Measurements from ENCODE around the gene PDSS2.
A peak's percentile ranks its signal among the peaks of the same experiment; 100 is the strongest.
"Not testable (repeated sequence)": the region's sequence is repeated elsewhere in the genome, so short reads cannot be mapped to it uniquely, and the experiment has no call there.

The PDSS2 gene

DNA sequence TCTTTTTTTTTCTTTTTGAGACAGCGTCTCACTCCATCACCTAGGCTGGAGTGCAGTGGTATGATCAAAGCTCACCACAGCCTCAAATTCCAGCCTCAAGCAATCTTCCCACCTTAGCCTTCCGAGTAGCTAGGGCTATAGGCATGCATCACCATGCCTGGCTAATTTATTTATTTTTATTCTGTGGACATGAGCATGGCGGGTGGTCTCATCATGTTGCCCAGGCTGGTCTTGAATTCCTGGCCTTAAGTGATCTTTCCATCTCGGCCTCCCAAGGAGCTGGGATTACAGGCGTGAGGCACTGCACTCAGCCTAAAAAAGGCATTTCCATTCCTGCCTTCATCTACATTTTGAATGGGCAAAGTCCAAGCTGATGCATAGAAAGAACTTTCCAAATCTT lies 287.9 kb downstream of the PDSS2 start:
- no peak for DNase-seq (ENCODE audit: low read depth in 2 of 2)

DNA sequence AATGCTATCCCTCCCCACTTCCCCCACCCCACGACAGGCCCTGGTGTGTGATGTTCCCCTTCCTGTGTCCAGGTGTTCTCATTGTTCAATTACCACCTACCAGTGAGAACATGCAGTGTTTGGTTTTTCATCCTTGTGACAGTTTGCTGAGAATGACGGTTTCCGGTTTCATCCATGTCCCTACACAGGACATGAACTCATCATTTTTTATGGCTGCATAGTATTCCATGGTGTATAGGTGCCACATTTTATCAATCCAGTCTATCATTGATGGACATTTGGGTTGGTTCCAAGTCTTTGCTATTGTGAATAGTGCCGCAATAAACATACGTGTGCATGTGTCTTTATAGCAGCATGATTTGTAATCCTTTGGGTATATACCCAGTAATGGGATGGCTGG lies 295.1 kb downstream of the PDSS2 start:
- not testable (repeated sequence) for DNase-seq (ENCODE audit: low read depth in 2 of 2)

GRCh38 chr6:107161521-107161920 lies 297.8 kb downstream of the PDSS2 start:
- DNase-seq (ENCODE audit: low read depth in 2 of 2): no peak

- DNase-seq (ENCODE audit: low read depth in 2 of 2): no peak
Observed at GRCh38 chr6:107156617-107157016, 302.7 kb downstream of the PDSS2 start.

DNA sequence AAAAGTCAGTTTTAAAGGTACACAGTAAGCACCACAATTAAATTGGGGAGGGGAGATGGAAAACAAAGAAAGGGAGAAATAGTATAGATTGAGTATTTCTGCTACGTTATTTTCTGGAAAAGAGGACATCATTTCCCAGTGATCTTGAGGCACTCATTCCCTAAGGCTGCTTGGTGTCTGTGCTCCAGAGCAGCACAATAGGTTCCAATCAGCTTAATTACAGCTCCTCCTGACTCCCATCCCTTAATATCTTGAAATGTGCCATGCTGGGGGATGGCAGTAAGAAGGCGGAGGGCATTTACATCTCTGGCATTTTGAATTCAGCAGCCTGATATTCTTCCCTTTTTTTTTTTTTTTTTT lies 304.6 kb downstream of the PDSS2 start:
- no peak for DNase-seq (ENCODE audit: low read depth in 2 of 2)

- DNase-seq (ENCODE audit: low read depth in 2 of 2): no peak
Observed at GRCh38 chr6:107154131-107154800, 305.1 kb downstream of the PDSS2 start.

- DNase-seq (ENCODE audit: low read depth in 2 of 2): no peak
Observed at GRCh38 chr6:107152638-107153430, 306.5 kb downstream of the PDSS2 start.

GRCh38 chr6:107144666-107145065 lies 314.7 kb downstream of the PDSS2 start:
- no peak for DNase-seq (ENCODE audit: low read depth in 2 of 2)

GRCh38 chr6:107144014-107144413 lies 315.4 kb downstream of the PDSS2 start:
- DNase-seq (ENCODE audit: low read depth in 2 of 2): no peak

GRCh38 chr6:107140581-107140980 lies 318.8 kb downstream of the PDSS2 start:
- DNase-seq (ENCODE audit: low read depth in 2 of 2): no peak

- DNase-seq (ENCODE audit: low read depth in 2 of 2): not testable (repeated sequence)
Observed at GRCh38 chr6:107136324-107136723, 323.0 kb downstream of the PDSS2 start.

DNA sequence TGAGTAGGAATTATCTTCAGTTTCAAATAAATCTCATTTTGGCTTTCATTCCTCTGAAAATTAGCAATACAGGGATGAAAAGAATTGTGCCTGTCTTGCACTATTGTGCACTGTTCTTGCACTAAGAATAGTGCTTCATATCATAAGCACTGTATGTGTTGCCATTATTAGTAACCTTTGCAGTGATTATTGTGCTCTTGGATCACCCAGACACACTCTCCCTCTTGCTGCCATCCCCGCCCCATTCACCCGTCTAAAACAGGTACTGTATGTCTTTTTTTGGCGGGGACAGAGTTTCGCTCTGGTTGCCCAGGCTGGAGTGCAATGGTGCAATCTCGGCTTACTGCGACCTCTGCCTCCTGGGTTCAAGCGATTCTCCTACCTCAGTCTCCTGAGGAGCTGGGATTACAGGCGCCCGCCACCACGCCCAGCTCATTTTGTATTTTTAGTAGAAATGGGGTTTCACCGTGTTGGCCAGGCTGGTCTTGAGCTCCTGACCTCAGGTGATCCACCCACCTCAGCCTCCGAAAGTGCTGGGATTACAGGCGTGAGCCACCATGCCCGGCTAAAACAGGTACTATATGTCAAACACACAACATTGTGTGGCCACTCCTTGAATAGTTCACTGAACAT lies 324.2 kb downstream of the PDSS2 start:
- not testable (repeated sequence) for DNase-seq (ENCODE audit: low read depth in 2 of 2)

- DNase-seq (ENCODE audit: low read depth in 2 of 2): peak in 1 of 2 experiments; percentile 12
Observed at GRCh38 chr6:107132330-107132954, 326.9 kb downstream of the PDSS2 start.

DNA sequence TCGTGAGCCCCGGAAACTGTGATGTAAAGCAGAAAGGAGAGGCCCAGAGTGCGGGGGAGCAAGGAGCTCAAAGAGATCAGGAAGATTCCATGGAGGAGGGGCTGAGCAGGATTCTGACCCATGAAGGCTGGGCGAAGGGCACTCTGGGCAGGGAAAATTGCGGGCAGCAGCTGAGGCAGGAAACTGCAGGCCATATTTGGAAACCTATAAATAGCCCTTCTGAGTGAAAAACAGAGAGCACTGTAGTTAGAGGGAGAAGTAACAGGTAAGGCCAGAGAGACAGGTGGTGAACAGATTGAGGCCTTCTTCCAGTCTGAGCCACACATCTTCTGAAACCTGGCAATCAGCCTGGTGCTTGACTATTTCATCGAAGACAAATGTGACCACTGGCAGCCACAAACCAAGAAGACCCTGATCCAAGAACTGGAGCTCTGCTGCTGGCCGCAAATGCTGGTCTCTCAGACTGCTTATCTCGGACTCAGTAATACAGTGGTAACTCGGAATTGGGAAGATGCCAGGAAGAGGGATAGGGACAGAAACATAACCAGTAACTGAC lies 329.9 kb downstream of the PDSS2 start:
- DNase-seq (ENCODE audit: low read depth in 2 of 2): no peak

DNA sequence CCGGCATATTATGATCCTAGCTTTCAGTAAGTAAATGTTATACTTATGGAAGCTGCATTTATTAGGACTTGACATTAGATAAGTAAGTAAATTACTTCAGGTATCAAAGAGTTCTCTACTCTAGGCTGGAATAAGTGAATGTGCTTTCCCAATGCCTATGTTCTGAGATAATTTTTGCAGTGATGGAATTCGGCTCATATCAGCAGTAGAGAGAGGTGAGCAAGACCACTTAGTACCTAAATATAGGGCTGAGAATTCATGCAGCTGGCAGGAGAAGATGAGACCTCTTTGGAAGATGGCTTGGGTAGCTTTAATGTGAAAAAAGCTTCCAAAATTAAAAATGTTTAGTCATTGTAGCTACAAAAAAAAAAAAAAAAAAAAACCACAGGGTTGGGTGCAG lies 330.8 kb downstream of the PDSS2 start:
- no peak for DNase-seq (ENCODE audit: low read depth in 2 of 2)

DNA sequence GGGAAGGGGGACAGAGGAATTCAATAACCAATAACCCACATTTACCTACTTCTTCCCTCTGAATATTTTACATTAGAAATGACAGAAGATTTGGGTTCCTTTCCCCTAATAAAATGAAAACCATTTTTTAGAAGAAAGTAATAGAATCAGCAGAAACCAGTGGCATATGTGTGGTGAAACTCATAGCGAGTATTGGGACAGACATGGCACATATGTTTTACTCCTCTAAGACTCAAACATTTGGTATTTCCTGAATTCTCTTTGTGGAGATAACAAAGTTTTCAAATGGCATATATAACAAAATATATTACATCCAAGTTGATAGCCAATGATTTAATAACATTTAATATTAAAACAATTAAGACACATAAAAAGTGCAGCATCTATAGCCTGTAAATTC lies 331.2 kb downstream of the PDSS2 start:
- no peak for DNase-seq (ENCODE audit: low read depth in 2 of 2)

DNA sequence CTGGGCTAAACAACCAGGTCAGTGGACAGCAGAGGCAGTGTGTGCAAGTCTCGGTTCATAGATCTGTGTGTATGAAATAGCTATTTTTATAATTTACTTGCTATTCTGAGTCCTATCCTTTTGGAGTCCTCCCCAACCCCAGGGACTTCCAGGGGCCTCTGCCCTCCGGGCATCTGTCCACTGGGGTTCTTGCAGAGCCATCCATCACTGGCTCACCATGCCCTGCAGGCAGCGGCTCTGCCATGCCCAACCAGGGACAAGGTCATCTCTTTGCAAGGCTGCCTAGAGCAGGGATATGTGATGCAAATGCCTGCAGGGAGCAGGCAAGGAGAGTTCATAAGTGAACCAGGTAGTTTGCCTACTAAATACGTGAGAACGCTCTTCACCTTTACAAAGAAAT lies 333.6 kb downstream of the PDSS2 start:
- DNase-seq (ENCODE audit: low read depth in 2 of 2): no peak

GRCh38 chr6:107124934-107125348 lies 334.4 kb downstream of the PDSS2 start:
- DNase-seq (ENCODE audit: low read depth in 2 of 2): no peak

- DNase-seq (ENCODE audit: low read depth in 2 of 2): no peak
Observed at GRCh38 chr6:107123501-107123900, 335.9 kb downstream of the PDSS2 start.

- DNase-seq (ENCODE audit: low read depth in 2 of 2): no peak
Observed at GRCh38 chr6:107122748-107123147, 336.6 kb downstream of the PDSS2 start.

DNA sequence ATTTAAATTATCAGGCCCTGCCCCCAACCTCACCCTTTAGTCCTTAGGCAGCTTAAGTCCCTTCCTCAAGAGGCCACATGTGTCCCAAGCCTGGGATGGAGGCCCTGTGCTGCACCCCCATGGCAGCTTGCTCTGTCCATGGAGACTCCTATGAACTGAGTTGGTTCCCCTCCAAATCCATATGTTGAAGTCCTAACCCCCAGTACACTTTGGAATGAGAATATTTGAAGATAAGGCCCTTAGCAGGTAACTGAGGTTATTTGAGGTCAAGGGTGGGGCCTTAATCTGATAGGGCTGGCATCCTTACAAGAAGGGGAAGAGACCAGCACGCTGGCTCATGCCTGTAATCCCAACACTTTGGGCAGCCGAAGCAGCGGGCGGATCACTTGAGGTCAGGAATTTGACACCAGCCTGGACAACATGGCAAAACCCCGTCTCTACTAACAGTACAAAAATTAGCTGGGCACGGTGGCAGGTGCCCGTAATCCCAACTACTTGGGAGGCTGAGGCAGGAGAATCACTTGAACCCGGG lies 337.3 kb downstream of the PDSS2 start:
- DNase-seq (ENCODE audit: low read depth in 2 of 2): no peak

- DNase-seq (ENCODE audit: low read depth in 2 of 2): no peak
Observed at GRCh38 chr6:107121266-107121665, 338.1 kb downstream of the PDSS2 start.

Data from stimulated activated CD4-positive, alpha-beta T cell treated with anti-CD3 and anti-CD28 coated beads, Interleukin-12 subunit alpha, Interleukin-12 subunit beta, amount 100 ng/mL, for 24 hours (primary cell).